ENCODE measurements around the gene TARS1. TPM values are rescaled to one million over a fixed set of nuclear protein-coding genes. Genes with fewer than 3 reads are reported as not detected.
A peak's percentile ranks its signal among the peaks of the same experiment; 100 is the strongest.

Gene TARS1
- total and polyA plus RNA-seq, 11 donors: 58.1 to 91.0 (median 71.9) TPM

DNA sequence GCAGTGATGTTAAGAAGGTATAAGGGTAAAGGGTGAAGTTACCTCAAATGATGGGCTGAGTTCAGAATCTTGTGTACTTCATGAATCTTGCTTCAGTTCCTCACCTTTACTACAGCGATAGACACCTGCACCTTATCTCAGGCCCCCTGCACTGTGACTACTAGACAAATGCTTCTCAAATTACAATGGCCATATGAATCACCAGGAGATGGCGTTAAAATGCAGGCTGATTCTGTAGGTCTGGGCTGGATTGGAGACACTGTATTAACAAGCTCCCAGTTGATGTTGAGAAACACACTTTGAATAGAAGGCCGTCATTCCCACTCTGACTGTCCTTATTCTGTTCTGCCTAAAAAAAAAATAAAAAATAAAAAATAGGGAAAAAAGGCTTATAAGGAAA is 29.8 kb downstream of the TARS1 start:
- no peaks in the 10 kb centered on the region for H3K9me3 ChIP-seq
- peak in 2 of 4 donors; percentile 64 to 69 for ATAC-seq
- intact Hi-C loops (cut with DNase I): loop anchor here in 3 of 10 donors (5.0 to 10.0 kb wide), 3 partner anchors 462 to 494 kb away; partner anchors contain the start of gene RXFP3 (in 2 of the 3)

DNA sequence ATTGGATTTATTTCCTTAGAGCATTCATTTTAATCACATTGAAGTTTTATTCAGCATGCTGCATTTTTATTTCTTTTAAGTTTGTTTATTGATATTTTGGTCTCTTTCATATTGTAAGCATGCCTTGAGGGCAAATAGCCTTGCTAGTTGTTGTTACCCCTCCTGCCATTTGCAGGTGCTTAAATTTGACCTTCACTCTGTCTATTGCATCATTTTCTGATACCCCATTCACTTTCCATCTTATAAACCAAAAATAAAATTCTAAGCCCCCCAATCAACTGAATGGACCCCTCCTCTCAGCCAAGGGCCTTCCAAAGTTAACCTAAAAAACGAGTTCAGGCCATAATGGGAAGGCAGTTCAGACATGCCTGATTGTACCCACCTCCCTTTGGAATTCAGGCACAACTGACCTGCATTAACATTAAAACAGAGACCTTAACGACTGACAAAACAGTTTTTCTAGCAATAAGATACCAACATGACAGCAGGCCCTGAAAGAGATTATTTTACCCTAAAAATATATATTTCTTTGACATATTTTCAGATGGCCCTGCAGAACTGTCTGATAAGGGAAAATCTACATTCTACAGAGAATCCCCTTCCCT is 32.1 kb downstream of the TARS1 start:
- H3K36me3 ChIP-seq: peaks cover 0 to 95% (median 82%) of the 10 kb centered on the region in 9 donors
- H3K9me3 ChIP-seq: no peaks in the 10 kb centered on the region
- H3K4me3 ChIP-seq: no peak overlapping the region
- 64 to 67% (median 66%) methylated on average over 2 of the region's 2 CpGs for WGBS, 4 donors
- intact Hi-C loops (cut with DNase I): loop anchor here in 3 of 10 donors (2.0 to 10.0 kb wide), 4 partner anchors 459 to 498 kb away; partner anchors contain the start of gene RXFP3 (in 2 of the 3)
- ATAC-seq: no peak
- DNase-seq: no peak
- H3K4me1 ChIP-seq: no peaks in the 10 kb centered on the region
- H3K27ac ChIP-seq: no peak overlapping the region
- no peak for TF ChIP-seq POLR2A (IDR thresholded peaks at IDR 0.05)
- TF ChIP-seq, protein P1, sequence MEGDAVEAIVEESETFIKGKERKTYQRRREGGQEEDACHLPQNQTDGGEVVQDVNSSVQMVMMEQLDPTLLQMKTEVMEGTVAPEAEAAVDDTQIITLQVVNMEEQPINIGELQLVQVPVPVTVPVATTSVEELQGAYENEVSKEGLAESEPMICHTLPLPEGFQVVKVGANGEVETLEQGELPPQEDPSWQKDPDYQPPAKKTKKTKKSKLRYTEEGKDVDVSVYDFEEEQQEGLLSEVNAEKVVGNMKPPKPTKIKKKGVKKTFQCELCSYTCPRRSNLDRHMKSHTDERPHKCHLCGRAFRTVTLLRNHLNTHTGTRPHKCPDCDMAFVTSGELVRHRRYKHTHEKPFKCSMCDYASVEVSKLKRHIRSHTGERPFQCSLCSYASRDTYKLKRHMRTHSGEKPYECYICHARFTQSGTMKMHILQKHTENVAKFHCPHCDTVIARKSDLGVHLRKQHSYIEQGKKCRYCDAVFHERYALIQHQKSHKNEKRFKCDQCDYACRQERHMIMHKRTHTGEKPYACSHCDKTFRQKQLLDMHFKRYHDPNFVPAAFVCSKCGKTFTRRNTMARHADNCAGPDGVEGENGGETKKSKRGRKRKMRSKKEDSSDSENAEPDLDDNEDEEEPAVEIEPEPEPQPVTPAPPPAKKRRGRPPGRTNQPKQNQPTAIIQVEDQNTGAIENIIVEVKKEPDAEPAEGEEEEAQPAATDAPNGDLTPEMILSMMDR (IDR thresholded peaks at IDR 0.05): no peak
- H3K27me3 ChIP-seq: no peaks in the 10 kb centered on the region

More for the DNA sequence above, 29.8 kb downstream of the TARS1 start:
- H3K27me3 ChIP-seq: no peaks in the 10 kb centered on the region
- no peak overlapping the region for H3K4me3 ChIP-seq
- H3K27ac ChIP-seq: no peak overlapping the region
- TF ChIP-seq POLR2A (IDR thresholded peaks at IDR 0.05): no peak
- TF ChIP-seq, protein P1 (IDR thresholded peaks at IDR 0.05): peak in 9 of 12 donors; percentile 7 to 61 (median 33)
- 57 to 96% (median 72%) methylated on average over 3 of the region's 3 CpGs for WGBS, 4 donors
- no peak for DNase-seq
- no peaks in the 10 kb centered on the region for H3K4me1 ChIP-seq
- peaks cover 0 to 100% (median 90%) of the 10 kb centered on the region in 9 donors for H3K36me3 ChIP-seq

- Histone ChIP-seq H3K36me3 (peaks cover 0 to 85% (median 73%) of the 10 kb centered on the region in 9 donors), H3K4me1 (no peaks in the 10 kb centered on the region), H3K27me3 (no peaks in the 10 kb centered on the region), H3K27ac (no peak overlapping the region), H3K4me3 (no peak overlapping the region), H3K9me3 (no peaks in the 10 kb centered on the region)
- intact Hi-C loops (cut with DNase I): loop anchor here in 3 of 10 donors (5.0 to 10.0 kb wide), 3 partner anchors 458 to 491 kb away; partner anchors contain the start of gene RXFP3 (in 2 of the 3)
- DNase-seq (no peak), ATAC-seq (no peak)
- WGBS, 4 donors: 96 to 99% (median 98%) methylated on average over 2 of the region's 2 CpGs
- TF ChIP-seq POLR2A (IDR thresholded peaks at IDR 0.05): no peak
- TF ChIP-seq, protein P1 (IDR thresholded peaks at IDR 0.05): no peak
Measured at GRCh38 chr5:33474004-33474403, 33.2 kb downstream of the TARS1 start.

DNA sequence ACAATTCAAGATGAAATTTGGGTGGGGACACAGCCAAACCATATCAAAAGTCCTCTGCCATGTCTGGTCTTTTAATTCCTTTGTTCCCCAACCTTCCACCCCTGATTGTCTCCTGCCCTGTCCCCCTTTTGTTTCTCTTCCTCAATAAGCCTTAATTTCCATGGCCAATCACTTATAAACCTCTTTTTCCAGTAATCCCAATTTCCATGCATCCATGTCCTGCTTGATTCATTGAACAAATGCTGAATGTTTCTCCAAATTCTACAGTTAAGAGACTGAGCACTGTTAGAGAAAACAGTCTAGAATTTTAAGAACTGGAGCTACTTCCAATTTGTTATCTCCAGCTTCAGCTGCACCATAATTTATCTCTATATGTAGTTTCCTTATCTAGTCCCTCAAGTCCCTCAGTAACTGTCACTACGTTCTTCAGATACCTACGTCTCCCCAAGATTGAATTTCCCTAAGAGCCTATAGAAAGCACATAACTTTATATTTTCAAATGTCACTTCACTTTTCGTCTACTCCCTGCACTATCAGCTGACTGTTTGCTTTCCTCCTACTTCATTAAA is 34.2 kb downstream of the TARS1 start:
- ATAC-seq (no peak), DNase-seq (no peak)
- no peaks in the 10 kb centered on the region for H3K4me1 ChIP-seq
- TF ChIP-seq, protein P1 (IDR thresholded peaks at IDR 0.05): no peak
- TF ChIP-seq POLR2A (IDR thresholded peaks at IDR 0.05): no peak
- 85 to 93% (median 87%) methylated on average over 3 of the region's 3 CpGs for WGBS, 4 donors
- intact Hi-C loops (cut with DNase I): loop anchor here in 3 of 10 donors (5.0 to 10.0 kb wide), 3 partner anchors 457 to 490 kb away; partner anchors contain the start of gene RXFP3 (in 2 of the 3)
- peaks cover 0 to 75% (median 63%) of the 10 kb centered on the region in 9 donors for H3K36me3 ChIP-seq
- H3K27ac ChIP-seq: no peak overlapping the region
- H3K4me3 ChIP-seq: no peak overlapping the region
- H3K9me3 ChIP-seq: no peaks in the 10 kb centered on the region
- H3K27me3 ChIP-seq: no peaks in the 10 kb centered on the region
